HG02885 (cell line): ENCODE data around the gene ESYT3.
"Not testable (repeated sequence)": the region's sequence is repeated elsewhere in the genome, so short reads cannot be mapped to it uniquely, and the experiment has no call there.

Source experiments
- ATAC-seq: cut with Tn5 transposase; IDR thresholded peaks from one replicate; pipeline ENCODE4 v1.9.1; 2021; ENCODE audit warnings: mild to moderate bottlenecking; ENCODE audit not compliant: unreplicated experiment, poor library complexity

Gene ESYT3

DNA sequence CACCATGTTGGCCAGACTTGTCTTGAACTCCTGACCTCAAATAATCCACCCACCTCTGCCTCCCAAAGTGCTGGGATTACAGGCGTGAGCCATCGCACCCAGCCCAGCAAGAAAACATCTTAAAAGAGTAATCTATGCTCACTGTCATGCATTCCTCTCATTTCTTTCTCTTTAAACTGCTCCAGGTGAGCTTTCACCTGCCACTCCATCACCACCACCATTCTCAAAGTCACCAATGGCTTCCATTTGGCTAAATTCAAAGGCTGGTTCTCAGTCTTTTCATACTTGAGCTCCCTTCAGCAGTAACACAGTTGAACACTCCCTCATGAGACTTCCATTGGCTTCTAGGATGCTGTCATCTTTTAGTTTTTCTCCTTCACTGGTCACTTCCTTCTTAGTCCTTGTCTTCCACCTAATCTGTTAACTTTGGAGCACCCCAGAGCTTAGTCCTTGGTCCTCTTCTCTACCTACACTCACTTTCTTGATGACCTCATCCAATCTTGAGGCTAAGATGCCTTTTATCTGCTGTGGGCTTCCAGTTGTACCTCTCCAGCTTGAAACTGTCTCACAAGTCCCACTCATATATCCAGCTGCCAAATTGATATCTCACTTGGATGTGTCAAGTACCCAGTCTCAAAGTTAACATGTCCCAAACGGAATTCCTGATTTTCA is 27.0 kb upstream of the ESYT3 start:
- no peak for ATAC-seq

DNA sequence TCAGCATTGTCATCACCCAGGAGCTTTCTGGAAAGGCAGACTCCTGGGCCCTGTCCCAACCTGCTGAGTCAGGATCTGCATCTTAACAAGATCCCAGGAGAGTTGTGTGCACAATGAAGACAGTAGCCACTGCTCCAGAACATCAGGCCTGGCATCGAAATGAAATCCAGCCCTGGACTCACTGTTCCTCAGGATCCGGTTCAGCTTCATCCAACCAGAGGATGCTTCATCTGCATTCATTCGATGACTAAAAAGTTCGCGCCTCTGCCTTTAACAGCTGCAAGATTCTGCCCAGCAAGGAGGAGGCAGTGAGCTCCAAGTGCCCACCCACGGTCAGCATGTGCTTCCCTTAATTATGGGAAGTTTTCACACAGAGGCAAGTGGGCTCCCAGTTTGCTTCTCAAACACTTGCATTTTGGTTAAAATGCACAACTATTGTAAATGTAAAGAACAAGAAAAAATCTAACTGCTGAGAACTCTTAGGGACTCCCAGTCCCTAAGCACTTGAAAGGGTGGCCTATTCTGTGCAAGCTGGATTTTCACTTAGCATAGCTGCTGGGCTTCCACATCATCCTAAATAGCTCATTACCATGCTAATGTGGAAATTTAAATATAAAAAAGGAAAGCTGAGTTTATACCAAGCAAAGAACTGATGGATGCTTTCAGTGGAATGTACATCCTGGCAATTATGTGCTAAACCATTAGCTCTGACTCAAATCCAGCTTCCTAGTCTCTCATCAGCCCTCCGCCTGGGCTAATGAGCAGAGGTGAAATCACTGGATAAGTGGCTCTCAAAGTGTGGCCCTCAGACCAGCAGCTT is 25.5 kb upstream of the ESYT3 start:
- ATAC-seq, result no peak

DNA sequence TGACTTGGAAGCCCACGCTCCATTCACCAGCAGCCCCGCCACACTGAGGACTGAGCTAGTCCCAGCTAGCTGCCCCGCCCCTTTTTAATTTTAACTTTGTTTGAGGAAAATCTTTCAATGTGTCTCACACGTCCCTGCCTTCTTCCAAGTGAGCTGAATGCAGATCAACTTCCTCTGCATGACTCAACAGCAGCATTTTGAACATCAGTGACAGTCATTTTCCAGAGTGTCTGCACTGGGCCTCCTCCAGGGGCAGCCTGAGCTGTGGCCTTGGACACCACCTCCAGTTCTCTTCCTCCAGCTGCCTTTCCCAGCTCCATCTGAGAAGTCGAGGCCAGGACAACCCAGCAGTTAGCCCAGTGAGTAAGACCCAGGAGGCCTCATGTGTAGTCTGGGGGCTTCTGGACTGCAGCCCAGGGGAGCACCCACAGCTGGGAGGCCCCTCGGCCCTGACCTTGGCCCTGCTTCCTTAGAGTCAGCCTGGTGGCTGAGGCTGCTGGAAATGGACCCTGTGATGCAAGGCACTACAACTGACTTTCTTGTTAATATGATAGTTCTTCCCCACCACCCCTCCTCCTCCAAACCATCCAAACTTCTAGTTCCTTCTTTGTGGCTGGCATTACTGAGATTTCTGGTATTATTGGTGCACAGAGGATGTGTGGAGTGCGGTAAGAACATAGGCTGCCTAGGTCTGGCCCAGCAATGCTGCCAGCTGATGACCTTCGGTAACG is 21.4 kb upstream of the ESYT3 start:
- no peak for ATAC-seq

DNA sequence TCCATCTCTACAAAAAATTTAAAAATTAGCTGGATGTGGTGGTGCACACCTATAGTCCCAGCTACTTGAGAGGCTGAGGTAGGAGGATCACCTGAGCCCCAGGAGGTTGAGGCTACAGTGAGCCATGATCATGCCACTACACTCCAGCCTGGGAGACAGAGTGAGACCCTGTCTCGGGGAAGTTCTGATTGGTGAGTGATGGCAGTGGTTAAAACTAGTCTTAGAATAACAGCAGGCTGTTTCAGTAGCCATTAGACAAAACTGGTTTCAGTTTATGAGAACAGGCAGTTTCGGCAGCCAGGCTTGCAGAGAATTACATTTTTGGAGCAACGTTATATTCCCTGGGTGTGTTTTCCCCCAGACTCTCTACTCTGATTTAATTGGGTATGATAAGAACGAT is 18.2 kb upstream of the ESYT3 start:
- ATAC-seq, result not testable (repeated sequence)

DNA sequence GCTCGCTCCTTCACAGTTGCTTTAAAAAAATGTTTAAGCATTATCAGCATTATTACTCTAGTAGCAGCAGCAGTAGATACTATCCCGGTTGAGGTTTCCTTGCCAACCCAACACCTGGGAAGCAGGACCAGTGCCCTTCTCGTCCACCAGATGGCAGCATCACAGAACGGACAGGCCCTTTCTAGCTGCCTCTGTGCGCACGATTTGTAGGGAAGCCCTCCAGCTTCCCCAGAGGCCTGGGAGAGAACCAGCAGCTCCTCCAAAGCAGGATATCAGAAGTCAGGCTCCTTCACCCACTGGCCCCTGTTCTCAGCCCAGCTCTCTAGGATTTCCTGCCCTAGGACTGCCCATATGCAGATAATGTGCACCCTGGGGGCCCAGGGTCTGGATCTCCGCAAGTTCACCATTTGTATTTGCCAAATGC is 16.8 kb upstream of the ESYT3 start:
- ATAC-seq, result peak; percentile 85

DNA sequence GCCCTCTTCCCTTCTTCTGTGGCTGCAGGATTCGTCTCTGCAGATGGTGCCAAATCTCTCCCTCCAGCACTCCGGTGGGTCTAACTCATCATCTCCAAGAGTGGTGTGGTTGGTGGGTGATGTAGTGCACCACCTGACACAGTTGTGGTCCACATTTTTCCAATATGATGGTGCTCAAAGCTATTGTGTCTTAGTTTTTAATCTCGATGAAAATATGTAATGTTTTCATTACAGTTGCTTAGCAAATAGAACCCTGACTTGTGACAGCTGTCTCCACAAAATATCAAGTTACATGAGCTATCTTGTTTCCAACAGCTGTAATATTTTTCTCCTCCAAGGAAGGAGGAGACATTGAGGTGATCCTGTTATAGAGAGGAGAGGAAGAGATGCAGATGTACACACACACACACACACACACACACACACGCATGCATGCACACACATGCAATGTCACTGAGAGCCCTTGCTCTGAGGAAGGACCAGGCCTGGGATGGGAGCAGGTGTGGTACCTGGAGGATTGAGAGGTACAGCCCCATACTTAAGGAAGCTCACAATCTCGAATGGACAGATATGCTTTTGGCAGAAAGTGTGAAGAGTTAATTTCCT is 15.7 kb upstream of the ESYT3 start:
- ATAC-seq, result no peak

DNA sequence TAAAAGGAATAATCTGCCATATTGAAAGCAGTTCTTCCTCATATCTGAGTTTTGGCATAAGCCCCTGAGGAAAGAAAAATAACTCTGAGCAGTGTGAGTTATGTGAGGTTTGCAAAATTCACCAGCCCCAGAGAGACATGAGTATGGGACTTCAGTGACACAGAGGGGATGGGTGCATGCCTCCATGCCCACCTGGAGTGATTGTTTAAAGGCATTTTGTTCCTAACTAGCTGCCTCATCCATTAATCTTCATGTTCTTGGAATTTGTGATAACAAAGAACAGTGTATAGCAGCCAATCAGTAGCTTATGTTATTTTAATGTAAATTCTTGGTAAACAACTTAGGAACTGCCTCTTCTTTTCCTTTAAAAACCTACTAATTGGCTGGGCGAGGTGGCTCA is 11.1 kb upstream of the ESYT3 start:
- no peak for ATAC-seq

DNA sequence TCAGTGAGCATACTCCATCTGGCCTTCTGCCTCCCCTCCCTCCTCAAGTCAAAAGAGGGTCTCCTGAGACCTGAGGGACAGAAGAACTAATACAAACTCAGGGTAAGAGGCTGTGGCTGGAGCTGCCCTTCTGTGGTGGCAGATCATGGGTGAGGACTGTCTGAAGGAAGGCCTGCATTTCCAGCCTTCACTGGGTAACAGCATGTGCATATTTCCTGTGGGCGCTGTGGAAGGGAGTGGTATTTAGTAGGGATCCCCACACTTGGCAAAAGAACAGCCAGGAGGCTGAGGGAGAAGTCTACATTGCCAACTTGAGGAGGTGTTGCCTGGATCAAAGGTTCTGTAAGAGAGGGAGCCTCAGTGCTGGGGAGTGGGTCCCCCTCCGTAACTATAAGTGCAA is 10.1 kb upstream of the ESYT3 start:
- ATAC-seq, result no peak

DNA sequence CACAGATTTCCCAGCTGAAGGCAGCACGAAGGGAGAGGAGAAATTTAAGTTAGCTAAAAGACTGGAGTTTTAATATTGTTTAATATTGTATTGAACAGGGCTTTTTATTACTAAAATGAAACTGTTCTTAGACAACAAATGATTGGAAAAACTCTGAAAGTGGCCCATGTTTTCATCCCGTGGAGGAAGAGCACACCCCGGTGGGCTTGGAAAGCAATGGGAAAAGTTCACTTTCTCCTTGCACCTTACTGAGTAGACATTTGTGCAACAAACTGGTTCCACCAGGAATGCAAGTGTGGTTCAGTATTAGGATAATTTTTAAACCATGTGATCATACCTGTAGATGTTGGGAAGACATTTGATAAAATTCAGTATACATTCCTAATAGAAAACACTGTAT is 8.2 kb upstream of the ESYT3 start:
- no peak for ATAC-seq

DNA sequence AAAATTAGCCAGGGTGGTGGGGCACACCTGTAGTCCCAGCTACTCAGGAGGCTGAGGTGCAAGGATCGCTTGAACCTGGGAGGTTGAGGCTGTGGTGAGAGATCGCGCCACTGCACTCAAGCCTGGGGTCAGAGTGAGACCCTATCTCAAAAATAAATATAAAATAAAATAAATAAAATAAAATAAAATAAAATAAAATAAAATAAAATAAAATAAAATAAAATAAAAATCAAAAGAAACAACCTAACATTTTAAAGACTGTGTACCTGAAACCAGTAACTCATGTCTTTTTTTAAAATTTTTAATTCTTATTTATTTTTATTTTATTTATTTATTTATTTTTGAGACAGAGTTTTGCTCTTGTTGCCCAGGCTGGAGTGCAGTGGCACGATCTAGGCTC is 7.7 kb upstream of the ESYT3 start:
- ATAC-seq, result not testable (repeated sequence)

DNA sequence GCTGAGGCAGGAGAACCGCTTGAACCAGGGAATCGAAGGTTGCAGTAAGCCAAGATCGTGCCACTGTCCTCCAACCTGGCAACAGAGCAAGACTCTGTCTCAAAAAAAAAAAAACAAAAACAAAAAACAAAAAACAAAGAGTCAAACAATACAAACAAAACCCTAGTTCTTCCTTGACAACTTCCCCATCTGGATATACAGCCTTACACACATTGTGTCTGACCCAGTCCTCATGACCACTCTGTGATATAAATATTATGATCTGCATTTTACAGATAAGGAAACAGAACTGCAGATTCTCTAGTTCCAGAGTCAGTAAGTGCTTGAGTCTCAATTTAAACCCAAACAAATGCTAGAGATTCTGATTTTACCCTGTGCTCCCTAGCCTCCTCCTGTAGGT is 4.8 kb upstream of the ESYT3 start:
- no peak for ATAC-seq

DNA sequence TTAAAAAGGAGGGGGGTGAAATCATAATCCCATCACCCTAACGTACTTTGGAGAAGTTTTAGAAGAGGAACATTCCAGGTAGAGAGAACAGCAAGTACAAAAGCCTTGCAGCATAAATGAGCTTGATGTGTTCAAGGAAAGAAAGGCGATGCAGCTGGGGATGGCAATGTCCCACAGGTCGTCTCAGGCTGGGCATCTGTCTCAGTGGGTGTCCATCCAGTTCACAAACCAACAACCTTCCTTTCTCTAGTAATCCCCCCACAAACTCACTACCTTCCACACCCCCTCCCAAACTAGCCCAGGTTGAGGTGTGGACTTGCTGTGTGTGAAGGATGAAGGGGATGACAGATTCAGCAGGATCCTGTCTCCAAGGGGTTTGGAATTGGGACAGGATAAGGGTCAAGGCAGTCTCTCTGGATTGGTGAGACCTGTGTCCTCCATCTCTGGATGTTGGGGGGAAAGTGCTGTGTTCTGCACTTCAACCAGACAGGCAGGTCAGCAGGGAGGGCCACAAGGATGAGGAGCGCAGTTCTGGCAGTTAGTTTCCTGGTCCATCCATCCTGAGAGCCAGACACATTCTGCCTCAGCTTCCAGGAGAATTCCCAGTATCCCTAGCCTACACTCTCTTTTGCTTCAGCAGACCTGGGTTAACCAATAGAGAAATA is 1.7 kb upstream of the ESYT3 start:
- ATAC-seq, result no peak

DNA sequence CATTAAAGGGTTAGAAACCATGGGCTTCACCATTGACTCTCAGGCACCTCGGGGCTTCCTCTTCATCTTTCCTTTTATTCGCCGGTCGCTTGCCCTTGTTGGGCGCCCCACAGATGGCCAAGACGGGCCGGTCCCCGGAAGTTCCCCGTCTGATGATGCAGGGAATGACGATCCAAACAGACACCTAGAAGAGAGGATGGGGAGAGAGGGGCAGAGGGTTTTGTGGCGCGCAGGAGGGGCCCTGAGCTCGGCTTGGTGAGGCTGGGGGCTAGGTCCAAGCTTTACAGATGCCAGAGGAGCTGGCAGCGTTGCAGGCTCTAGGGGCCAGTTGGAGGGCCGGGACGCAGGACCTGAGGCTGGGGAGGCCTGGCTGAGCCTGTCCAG is 532 bp upstream of the ESYT3 start:
- no peak for ATAC-seq

DNA sequence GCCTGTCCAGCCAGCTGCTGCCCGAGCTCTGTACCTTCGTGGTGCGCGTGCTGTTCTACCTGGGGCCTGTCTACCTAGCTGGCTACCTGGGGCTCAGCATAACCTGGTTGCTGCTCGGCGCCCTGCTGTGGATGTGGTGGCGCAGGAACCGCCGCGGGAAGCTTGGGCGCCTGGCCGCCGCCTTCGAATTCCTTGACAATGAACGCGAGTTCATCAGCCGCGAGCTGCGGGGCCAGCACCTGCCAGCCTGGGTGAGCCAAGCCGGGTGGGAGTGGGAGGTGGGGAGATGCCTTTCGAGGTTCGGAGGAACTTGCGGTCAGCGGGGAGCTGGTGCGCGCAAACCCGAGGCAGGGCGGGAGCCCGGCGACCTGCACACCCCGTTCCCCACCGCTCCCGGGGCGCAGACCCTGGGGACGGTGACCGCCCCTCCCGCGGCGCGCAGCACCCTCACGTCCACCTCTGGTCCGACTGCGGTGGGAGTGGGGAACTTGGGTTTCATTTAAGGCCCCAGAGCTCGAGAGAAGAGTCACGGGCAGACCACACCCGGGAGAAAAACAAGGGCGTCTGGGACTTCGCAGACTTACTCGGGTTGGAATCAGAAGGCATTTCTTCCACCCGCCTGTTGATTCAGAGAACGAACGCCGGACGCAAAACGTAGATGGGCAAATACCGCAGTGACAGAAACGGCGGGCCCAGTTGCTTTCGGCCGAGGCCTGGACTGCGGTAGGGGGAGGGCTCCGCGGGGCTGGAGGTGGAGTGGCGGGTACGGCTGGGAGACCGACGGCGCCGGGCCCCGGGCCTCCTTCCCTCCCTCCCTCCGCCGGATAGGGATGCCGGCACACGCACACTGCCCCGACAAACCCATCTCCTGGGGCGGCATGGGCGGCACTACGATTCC is 708 bp downstream of the ESYT3 start:
- no peak for ATAC-seq

DNA sequence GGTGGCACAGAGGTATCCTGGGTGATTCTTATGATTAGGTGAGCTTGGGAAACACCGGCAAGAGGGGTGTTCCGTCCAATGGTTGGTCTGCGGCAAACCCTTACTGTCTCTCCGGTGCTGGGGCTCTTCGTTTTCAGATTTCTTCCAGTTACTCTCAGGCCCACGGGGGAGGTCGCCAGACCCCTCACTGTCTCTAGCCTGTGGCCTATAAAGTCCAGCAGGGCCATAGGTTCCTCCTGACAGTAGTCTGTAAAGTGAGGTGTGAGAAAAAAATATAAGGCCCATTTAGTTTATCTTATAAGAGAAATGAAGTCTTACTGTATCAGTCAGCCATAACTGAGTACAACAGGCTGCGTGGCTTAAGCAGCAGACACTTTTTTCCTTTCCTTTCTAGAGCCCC is 1.4 kb downstream of the ESYT3 start:
- ATAC-seq, result no peak

DNA sequence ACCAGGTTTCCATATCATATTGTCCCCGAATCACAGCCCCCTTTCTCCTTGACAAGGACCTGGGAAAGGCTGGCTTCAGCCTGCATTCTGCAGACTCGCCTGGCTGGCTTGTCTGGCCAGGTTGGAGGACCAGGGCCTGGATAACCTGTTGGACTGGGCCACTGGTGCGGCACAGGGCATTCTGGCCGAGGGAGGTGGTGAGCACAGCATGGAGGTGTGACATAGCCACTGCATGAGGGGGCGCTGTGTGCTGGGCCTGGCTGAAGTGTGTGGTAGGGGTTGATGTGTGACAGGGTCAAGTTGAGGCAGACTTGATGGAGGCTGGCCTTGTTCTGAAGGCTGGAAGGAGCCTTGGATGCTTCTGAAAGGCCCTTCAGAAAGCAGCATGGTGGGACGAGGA is 2.9 kb downstream of the ESYT3 start:
- ATAC-seq, result no peak

DNA sequence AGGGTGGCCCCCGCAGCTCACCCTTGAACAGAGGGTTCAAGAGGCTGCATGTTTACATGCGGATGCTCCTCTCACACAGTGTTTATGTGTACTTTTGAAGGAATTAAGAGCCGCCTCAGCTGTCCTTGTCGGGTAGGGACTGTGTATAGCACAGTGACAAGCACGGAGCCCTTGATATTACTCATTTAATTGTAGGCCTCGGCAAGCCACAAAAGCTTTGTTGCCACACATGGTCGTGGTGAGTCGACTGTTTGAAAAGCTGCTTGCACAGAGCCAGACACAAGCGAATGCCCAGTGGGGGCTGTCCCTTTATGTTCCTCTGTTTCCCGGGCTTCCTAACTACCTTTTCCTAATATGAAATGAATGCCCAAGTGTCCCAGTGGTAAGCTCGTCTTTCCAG is 4.5 kb downstream of the ESYT3 start:
- ATAC-seq, result no peak

DNA sequence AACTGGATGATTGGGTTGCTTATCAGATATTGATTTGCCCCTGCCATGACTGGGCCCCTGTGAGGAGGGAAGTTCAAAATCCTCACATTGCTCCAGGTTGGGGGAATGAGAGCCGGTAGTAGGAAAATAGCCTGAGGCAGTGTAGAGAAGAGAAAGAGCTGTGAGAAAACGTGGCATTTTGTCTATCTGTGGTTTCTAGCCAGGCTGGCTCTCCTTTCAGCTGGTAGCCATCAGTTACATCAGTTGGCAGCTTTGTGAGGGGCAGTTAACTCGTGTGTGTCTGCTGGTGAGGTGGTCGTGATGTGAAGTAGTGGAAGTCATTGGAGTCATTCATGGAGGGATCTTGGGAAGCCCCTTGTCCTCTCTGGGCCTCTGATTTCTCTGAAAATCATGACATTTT is 5.2 kb downstream of the ESYT3 start:
- no peak for ATAC-seq

DNA sequence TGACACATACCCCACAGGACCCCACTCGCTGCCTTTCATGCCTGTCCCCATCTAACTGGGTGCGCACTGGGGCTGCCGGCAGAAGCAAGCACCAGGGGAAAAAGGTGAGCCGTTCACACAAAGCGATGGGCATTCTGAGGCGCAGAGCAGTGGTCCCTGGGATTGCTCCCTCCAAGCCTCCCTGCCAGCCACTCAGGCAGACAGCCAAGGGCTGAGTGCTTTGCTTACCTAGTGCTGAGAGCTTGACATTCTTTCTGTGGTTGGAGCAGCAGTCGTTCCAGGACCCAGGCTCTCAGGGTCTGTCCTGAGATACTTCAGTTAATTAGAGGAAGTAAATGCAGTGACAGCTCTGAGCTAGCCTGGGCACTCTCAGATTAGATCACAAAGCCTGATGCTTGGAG is 5.7 kb downstream of the ESYT3 start:
- no peak for ATAC-seq
